ENCODE data around the gene PADI6. TPM values are rescaled to one million over a fixed set of nuclear protein-coding genes. Genes with fewer than 3 reads are reported as not detected.

The PADI6 gene
- total and polyA plus RNA-seq, 2 of the 8 experiments (the other 6 are each of a cell fraction or from before 2014, with no cell fraction given), result not detected

GRCh38 chr1:17439250-17440073 lies 67.5 kb downstream of the PADI6 start, which contains the start of gene RCC2 (continued):
- TF ChIP-seq CBX5 (IDR thresholded peaks at IDR 0.05; ENCODE audit: low read depth, low read length) (no peak), RXRA (IDR thresholded peaks at IDR 0.05; ENCODE audit: insufficient read depth, low read depth, low read length) (no peak), CHD7 (IDR thresholded peaks at IDR 0.05; ENCODE audit: insufficient replicate concordance, low read length) (no peak), POLR2AphosphoS5 (IDR thresholded peaks at IDR 0.05; ENCODE audit: low read depth, low read length) (no peak; the same call in 1 of the 2 replicates), BCL11A (IDR thresholded peaks at IDR 0.05; ENCODE audit: low read depth in 2 of 2, low read length in 2 of 2) (no peak), TAF1 (IDR thresholded peaks at IDR 0.05; ENCODE audit: low read depth, low read length) (peak; percentile 97), CEBPB (IDR thresholded peaks at IDR 0.05; ENCODE audit: low read depth, low read length) (no peak), POLR2A (IDR thresholded peaks at IDR 0.05; ENCODE audit: control extremely low read depth in 1 of 2, low read depth in 2 of 2, low read length in 2 of 2) (peak in 1 of 2 experiments; percentile 44; a peak in 1 of 3 replicates)
